Fibroblast of the aortic adventitia (primary cell): ENCODE results near the gene ARVCF. TPM values are rescaled to one million over a fixed set of nuclear protein-coding genes. Genes with fewer than 3 reads are reported as not detected.

Experiments
- DNase-seq: peaks from one replicate; pipeline ENCODE4 v3.0.0-alpha.2; 2010; ENCODE audit warnings: low read depth
- H3K4me3 ChIP-seq: 2 replicates; pipeline ENCODE4 v1.5.1; 2011; ENCODE audit warnings: low read depth, mild to moderate bottlenecking, control low read depth, low read length, moderate library complexity
- CTCF ChIP-seq: IDR thresholded peaks from 2 replicates; pipeline ENCODE4 v1.5.1; 2011; ENCODE audit warnings: mild to moderate bottlenecking, low read length, control low read depth, inconsistent platforms; ENCODE audit not compliant: insufficient read depth
- total RNA-seq: library from RNA; depleted of rRNA; stranded (reverse); fragments of >200 nt; gene quantifications from 2 replicates; pipeline ENCODE4 v1.2.3, GENCODE V29; 2012; ENCODE audit warnings: low replicate concordance

ARVCF gene
- total RNA-seq, 1 donor, result 12.9 TPM

- no peak for TF ChIP-seq CTCF
- no peak overlapping the region for H3K4me3 ChIP-seq
- DNase-seq, result no peak
These were observed 36.7 kb downstream of the ARVCF start for GRCh38 chr22:19979712-19980493.

GRCh38 chr22:19978748-19979147 is 37.9 kb downstream of the ARVCF start:
- DNase-seq, result no peak
- no peak for TF ChIP-seq CTCF
- no peak overlapping the region for H3K4me3 ChIP-seq

GRCh38 chr22:19977296-19978243 is 39.1 kb downstream of the ARVCF start:
- no peak for DNase-seq
- no peak overlapping the region for H3K4me3 ChIP-seq
- TF ChIP-seq CTCF, result no peak

- H3K4me3 ChIP-seq, result no peak overlapping the region
- no peak for TF ChIP-seq CTCF
- no peak for DNase-seq
These were observed 40.0 kb downstream of the ARVCF start for GRCh38 chr22:19976671-19977070.

GRCh38 chr22:19975707-19976035 is 41.0 kb downstream of the ARVCF start:
- no peak for TF ChIP-seq CTCF
- H3K4me3 ChIP-seq, result no peak overlapping the region
- no peak for DNase-seq

GRCh38 chr22:19974935-19975706 is 41.5 kb downstream of the ARVCF start:
- TF ChIP-seq CTCF, result no peak
- no peak overlapping the region for H3K4me3 ChIP-seq
- no peak for DNase-seq
